DND-41 (cell line): ENCODE measurements around the gene KLHL11.

ENCODE experiments used
- CTCF ChIP-seq: IDR thresholded peaks from 2 replicates; pipeline ENCODE4 v1.5.1; 2012; ENCODE audit warnings: borderline replicate concordance, low read length, moderate library complexity, mild to moderate bottlenecking; ENCODE audit not compliant: poor library complexity, severe bottlenecking; ENCODE audit errors: extremely low read depth
- EZH2 ChIP-seq: IDR thresholded peaks from 3 replicates; pipeline ENCODE4 v1.6.1; 2012; ENCODE audit warnings: borderline replicate concordance, low read depth, mild to moderate bottlenecking, moderate library complexity, low read length, inconsistent platforms; ENCODE audit not compliant: severe bottlenecking

GRCh38 chr17:41915020-41915419 is 49.8 kb upstream of the KLHL11 start:
- TF ChIP-seq CTCF = no peak
- no peak for TF ChIP-seq EZH2
